Activated gamma-delta T cell treated with anti-CD3 and anti-CD28 coated beads, Interleukin-2, amount 50 U/mL, for 16 hours (primary cell): Measurements from ENCODE around the gene TRIM39.

Experiments used
- DNase-seq: peaks from one replicate; pipeline ENCODE4 v3.0.0-alpha.2; 2020; ENCODE audit warnings: low read depth

Gene TRIM39

DNA sequence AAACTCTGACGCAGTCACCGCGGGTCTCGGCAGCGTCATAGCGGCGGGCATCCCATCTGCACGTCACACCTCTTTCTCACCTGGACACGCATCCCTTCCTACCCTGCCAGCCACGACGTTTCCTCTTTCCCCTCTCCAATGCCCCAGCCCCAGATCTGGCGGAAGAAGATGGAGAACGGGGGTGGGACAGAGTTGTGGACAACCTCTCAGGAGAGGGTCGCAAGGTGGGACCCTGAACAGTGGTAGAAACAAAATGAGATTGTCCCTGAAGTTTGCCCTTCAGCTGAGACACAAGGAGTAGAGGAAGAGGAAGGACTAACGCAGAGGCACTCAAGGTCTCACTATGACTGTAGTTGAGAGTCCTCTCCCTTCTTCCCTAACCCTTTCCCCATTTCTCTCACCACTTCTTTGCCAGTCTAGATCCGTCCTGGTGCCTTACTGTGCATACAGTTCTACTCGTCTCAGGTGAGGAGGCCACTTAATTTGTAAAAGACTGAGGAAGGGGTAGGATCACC is 562 bp downstream of the TRIM39 start:
- DNase-seq: no peak

DNA sequence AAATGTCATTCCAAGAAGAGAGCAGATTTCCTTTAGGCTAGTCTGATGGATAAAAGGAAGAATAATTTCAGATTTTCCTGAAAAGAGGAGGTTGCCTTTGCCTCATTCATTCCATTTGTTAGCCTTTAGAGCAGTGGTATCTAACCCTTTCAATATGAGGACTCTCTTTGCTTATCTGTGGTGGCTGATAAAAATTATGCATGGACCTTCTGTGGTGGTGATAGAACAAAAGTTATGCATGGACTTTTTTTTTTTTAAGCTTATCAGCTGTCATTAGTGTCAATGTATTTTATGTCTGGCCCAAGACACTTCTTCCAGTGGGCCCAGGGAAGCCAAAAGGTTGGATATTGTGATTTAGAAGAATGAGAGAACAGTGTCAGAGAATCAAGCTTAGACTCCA is 1.7 kb downstream of the TRIM39 start:
- no peak for DNase-seq

DNA sequence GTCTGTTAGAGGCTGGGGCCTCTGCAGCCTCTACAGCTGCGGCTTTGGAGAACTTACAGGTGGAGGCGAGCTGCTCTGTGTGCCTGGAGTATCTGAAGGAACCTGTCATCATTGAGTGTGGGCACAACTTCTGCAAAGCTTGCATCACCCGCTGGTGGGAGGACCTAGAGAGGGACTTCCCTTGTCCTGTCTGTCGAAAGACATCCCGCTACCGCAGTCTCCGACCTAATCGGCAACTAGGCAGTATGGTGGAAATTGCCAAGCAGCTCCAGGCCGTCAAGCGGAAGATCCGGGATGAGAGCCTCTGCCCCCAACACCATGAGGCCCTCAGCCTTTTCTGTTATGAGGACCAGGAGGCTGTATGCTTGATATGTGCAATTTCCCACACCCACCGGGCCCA is 2.6 kb downstream of the TRIM39 start:
- no peak for DNase-seq

DNA sequence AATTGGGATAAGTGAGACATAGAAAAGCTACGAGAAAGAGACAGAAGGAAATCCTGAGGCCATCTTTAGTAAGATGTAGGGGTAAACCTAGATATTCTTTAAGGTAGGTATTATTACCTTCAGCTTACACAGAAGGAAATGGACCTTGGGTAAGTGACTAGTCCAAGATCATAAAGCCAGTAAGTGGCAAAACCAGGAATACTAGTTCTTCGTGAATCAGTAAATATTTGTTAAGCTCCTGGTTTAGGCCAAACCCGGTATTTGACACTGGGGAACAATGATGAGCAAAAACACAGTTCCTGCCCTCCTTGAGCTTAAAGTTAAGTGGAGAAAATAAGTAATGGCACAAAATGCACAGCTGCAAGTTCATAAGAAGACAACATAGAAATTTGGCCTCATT is 5.3 kb downstream of the TRIM39 start:
- DNase-seq: no peak

GRCh38 chr6:30334075-30334783 is 7.5 kb downstream of the TRIM39 start:
- no peak for DNase-seq

- DNase-seq: no peak
These were observed 13.9 kb downstream of the TRIM39 start for GRCh38 chr6:30340589-30341054.

DNA sequence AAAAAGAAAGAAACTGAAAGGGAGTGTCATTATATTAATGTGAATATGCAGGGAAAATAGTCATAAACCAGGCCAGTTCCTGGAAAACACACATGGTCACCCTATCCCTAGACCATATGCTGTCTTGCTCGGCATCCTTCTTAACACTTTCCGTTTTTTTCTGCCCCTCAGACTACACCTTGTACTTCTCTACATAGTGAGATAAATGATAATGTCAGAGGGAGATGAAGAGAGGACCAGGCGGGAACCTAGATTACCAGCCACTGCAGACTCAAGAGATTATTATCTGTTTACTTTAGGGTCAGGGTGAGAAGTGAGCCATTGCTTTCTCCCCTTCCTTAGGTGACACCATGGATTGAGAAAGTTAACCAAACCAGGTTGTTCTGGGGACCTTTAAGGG is 14.5 kb downstream of the TRIM39 start:
- no peak for DNase-seq

DNA sequence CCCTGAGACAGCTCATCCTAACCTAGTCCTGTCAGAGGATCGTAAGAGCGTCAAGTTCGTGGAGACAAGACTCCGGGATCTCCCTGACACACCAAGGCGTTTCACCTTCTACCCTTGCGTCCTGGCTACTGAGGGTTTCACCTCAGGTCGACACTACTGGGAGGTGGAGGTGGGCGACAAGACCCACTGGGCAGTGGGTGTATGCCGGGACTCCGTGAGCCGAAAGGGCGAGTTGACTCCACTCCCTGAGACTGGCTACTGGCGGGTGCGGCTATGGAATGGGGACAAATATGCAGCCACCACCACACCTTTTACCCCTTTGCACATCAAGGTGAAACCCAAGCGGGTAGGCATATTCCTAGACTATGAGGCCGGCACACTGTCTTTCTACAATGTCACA is 15.0 kb downstream of the TRIM39 start:
- DNase-seq: no peak

DNA sequence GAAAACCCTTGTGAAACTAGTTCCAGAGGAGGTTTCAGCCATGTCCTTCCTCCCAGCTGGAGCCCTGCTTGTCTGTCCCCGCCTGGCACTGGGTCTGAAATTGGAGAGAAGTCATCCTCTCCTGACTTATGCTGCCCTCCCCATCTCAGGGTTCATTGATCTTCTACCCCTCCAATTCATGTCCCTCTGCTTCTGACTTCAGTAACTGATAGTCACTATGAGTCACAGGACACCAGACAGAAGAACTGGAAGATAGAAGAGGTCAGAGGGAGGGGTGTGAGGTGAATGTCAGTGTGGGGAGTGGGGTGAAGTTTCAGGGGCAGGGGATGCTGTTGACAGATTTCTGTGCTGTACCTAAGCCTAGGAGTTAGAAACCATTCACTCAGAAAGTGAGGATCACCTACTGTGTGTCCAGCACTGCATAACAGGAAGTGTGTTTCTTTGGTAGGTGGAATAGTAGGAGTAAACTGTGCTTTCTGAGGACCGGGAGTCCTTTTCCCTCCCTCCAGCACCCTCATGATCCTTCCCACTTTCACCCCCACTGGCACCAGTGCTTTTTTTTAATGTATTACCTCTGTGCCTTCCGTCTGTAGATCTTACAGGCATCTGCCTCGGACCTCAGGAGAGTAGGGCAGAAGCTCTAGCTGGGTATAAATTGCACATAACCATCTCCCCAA is 17.6 kb downstream of the TRIM39 start:
- DNase-seq: no peak

DNA sequence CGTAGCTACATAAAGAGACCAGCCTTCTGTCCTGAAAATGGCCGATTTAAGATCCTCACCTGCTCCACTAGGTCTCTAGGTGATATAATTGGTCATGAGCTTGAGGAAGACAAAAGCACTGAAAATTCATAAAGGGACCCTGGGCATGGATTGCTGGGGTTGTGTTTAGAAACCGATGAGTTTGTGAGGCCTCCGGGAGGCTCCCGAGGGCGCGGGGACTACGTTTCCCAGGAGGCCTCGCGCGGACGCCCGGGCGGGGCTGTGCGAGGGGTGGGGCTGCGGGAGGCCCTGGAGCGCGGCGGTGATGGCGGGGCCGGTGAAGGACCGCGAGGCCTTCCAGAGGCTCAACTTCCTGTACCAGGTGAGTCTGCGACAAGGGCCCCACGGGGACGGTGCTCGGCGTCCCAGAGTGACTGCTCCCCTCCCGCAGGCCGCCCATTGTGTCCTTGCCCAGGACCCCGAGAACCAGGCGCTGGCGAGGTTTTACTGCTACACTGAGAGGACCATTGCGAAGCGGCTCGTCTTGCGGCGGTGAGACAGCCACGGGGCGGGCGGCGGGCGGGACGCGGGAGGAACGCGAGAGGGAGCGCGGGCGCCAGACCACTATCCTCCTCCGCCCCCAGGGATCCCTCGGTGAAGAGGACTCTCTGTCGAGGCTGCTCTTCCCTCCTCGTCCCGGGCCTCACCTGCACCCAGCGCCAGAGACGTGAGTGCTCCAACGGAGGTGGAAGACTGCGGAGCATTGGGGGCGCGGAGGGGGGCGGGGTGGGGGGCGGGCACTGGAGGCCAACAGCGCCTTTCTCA is 18.3 kb downstream of the TRIM39 start, which contains the start of gene RPP21:
RPP21 (plus strand) TSS at position 289 of the 804 bp plus-strand sequence; CDS start at position 305, 16 bp downstream.
- DNase-seq: peak; percentile 75

DNA sequence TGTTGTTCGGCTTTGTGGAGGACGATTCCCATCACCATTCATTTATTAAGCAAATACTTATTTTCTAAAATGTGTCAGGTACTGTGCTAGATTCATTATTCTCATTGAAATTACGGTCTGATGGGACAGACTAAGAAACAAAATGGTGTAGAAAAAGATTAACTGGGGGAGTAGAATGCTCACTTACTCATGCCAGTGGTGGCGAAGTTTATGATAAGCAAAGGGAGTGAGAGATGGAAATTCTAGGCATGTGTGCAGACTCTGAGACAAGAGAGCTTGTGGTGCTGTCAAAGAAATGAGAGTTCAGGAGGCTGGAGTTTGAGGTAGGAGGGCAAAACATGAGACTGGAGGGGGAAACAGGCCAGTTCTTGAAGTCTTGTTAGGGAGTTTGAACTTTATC is 19.1 kb downstream of the TRIM39 start:
- no peak for DNase-seq

- no peak for DNase-seq
These were observed 22.2 kb downstream of the TRIM39 start for GRCh38 chr6:30348957-30349356.

GRCh38 chr6:30349421-30350177 is 22.9 kb downstream of the TRIM39 start:
- no peak for DNase-seq

GRCh38 chr6:30350524-30350923 is 23.8 kb downstream of the TRIM39 start:
- no peak for DNase-seq

- DNase-seq: no peak
These were observed 25.8 kb downstream of the TRIM39 start for GRCh38 chr6:30352550-30352949.

GRCh38 chr6:30355281-30355680 is 28.6 kb downstream of the TRIM39 start:
- no peak for DNase-seq

- DNase-seq: no peak
These were observed 29.8 kb downstream of the TRIM39 start for GRCh38 chr6:30356536-30356935.

DNA sequence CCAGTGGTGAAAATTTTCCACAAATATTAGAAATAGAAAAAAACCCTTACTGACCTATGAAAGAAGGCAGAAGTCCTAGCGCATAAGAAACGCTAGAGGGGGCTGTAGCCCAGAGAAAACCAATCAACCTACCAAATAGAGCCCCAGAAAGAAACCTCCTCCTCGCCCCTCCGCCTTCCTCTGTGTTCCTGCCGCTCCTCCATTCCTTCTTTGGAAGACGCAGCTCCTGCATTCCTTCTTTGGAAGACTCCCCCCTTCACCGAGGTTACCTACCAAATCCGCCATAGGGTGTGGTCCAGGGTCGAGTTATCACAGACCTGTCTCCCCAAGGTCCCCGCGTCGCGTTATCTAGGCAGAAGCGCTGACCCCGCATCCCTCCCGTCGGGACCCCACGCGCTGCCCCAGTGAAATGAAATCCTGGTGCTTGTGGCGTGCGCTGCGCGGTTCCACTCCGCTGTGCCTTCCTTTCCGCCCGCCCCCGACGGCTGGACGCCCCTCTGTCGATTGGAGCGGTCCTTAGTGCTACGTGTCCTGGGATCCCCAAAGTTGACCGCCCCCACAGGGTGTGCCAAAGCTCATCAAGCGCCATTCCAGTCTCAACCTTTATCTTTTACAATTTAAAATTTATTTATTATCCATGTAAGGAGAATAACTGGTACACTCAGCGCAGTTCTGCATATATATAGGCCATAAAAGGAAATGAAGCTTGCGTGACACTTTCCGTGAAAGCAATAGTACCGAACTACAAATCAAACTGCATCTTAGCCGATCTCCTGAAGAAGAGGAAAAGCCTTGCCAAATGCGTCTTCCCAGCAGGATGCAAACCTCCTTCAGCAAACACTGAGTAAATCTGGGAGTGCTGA is 31.2 kb downstream of the TRIM39 start:
- peak; percentile 22 for DNase-seq

DNA sequence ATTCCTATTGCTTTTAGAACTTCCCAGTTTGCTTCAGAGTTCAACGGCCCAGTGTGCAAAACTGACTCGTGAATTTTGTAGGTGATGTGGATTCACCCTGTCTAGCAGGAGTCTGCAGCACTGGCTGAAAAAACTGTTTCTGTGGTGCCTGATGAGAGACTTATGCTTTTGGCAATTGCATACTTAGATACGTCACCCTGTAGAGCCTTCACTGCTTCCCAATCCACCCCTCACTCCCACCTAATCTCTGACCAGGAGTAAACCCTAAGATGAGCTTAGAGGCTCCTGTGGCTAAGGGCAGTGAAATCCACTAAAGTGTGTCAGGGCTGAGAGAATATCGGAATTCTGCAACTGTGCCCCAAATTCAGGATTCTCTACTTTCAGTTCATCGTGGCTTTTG is 32.5 kb downstream of the TRIM39 start:
- no peak for DNase-seq

DNA sequence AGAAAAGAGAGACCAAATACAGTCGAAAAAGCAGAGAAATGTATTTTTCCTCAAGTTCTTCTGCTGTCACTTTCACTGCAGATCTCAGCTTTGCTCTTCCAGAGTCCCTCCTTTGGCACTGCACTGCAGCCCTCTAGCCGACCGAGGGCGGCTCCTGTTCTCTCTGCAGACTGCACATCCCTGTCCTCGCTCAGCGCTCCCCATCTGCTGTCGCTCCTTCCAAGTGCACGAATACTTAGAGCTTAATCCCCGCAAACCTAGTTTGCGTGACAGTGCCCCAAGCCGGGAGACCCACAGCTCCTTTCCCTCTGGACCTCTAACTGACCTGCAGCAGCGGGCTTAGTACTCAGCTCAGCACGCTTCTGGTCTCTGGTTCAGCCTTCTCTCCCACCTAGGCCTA is 33.4 kb downstream of the TRIM39 start:
- DNase-seq: no peak

- DNase-seq: no peak
These were observed 34.9 kb downstream of the TRIM39 start for GRCh38 chr6:30361661-30362060.
